ENCODE measurements around the gene TMEM156. TPM values are rescaled to one million over a fixed set of nuclear protein-coding genes. Genes with fewer than 3 reads are reported as not detected.

Gene TMEM156
- total RNA-seq, 4 donors from 2014 or later: 0.33 TPM; not detected in 3

DNA sequence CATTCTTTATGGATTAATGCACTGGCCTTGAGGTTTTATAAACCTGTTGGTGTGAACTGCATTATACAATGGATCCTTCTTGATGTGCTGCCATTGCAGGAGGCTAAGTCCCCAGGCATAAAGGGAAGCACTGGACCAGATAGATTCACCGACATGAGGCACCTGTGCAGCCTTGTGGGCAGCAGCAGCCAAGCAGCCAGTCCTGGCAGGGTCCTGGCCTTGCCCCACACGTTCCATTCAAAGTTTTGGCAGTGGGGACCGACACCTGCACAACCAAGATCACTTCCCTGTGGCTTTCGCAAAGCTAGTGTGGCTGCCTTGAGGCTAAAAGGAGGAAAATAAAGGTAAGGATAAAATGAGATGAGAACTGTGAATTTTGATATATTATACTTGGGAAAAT is 53.1 kb downstream of the TMEM156 start:
- Histone ChIP-seq H3K36me3 (no peaks in the 10 kb centered on the region), H3K27ac (no peak overlapping the region), H3K4me3 (replicated peaks in 1 of 3) (no peak overlapping the region), H3K27me3 (no peaks in the 10 kb centered on the region), H3K9me3 (no peaks in the 10 kb centered on the region), H3K4me1 (no peaks in the 10 kb centered on the region)
- TF ChIP-seq, protein P1, sequence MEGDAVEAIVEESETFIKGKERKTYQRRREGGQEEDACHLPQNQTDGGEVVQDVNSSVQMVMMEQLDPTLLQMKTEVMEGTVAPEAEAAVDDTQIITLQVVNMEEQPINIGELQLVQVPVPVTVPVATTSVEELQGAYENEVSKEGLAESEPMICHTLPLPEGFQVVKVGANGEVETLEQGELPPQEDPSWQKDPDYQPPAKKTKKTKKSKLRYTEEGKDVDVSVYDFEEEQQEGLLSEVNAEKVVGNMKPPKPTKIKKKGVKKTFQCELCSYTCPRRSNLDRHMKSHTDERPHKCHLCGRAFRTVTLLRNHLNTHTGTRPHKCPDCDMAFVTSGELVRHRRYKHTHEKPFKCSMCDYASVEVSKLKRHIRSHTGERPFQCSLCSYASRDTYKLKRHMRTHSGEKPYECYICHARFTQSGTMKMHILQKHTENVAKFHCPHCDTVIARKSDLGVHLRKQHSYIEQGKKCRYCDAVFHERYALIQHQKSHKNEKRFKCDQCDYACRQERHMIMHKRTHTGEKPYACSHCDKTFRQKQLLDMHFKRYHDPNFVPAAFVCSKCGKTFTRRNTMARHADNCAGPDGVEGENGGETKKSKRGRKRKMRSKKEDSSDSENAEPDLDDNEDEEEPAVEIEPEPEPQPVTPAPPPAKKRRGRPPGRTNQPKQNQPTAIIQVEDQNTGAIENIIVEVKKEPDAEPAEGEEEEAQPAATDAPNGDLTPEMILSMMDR (IDR thresholded peaks at IDR 0.05): no peak
- TF ChIP-seq POLR2A (IDR thresholded peaks at IDR 0.05): no peak
- 87 to 94% methylated on average over 4 of the region's 4 CpGs for WGBS, 2 donors
- intact Hi-C loops (cut with DNase I): no loop called here
- no peak for DNase-seq

DNA sequence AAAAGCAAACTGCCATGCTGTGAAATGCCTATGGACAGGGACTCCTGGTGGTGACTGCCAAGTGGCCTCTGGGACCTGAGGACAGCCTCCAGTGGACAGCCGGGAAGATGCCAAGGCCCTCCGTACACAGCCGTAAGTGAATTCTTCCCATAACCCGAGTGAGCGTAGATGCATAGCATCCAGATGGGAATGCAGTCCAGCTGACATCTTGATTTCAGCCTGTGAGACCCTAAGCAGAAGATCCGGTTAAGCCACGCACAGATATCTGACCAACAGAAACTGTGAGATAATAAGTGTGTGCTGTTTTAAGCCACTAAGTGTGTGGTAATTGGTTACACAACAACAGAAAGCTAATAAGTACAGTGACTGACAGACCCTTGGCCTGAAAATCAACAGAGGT is 55.9 kb downstream of the TMEM156 start:
- WGBS, 2 donors: 90 to 91% methylated on average over 7 of the region's 7 CpGs
- DNase-seq: no peak
- no peak overlapping the region for H3K4me3 ChIP-seq (replicated peaks in 1 of 3)
- H3K27ac ChIP-seq: no peak overlapping the region
- no peaks in the 10 kb centered on the region for H3K27me3 ChIP-seq
- H3K9me3 ChIP-seq: no peaks in the 10 kb centered on the region
- H3K4me1 ChIP-seq: no peaks in the 10 kb centered on the region
- intact Hi-C loops (cut with DNase I): no loop called here
- no peaks in the 10 kb centered on the region for H3K36me3 ChIP-seq
- TF ChIP-seq, protein P1 (IDR thresholded peaks at IDR 0.05): no peak
- no peak for TF ChIP-seq POLR2A (IDR thresholded peaks at IDR 0.05)

DNA sequence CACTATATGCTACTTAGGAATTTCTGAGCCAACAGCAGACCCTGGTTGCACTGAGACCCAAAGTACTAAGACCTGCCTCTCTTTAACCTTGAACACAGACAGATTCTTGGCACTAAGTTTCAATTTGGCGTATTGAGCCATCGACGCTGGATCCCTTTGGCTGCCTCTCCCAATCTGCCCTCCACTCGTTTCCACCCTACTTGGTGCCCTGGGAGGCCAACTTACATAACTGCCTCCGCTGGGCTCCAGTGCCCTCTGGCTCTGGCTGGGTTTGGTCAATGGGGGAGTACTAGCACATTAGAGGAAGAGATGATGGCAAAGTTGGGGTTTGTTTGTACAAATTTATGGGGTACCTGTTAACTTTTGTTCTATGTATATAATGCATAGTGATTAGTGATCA is 63.5 kb downstream of the TMEM156 start:
- no peak overlapping the region for H3K27ac ChIP-seq
- intact Hi-C loops (cut with DNase I): no loop called here
- no peaks in the 10 kb centered on the region for H3K9me3 ChIP-seq
- DNase-seq: no peak
- no peaks in the 10 kb centered on the region for H3K4me1 ChIP-seq
- H3K27me3 ChIP-seq: no peaks in the 10 kb centered on the region
- WGBS, 2 donors: 87 to 95% methylated on average over 5 of the region's 5 CpGs
- H3K4me3 ChIP-seq (replicated peaks in 1 of 3): no peak overlapping the region
- H3K36me3 ChIP-seq: no peaks in the 10 kb centered on the region
- no peak for TF ChIP-seq POLR2A (IDR thresholded peaks at IDR 0.05)
- TF ChIP-seq, protein P1 (IDR thresholded peaks at IDR 0.05): no peak

DNA sequence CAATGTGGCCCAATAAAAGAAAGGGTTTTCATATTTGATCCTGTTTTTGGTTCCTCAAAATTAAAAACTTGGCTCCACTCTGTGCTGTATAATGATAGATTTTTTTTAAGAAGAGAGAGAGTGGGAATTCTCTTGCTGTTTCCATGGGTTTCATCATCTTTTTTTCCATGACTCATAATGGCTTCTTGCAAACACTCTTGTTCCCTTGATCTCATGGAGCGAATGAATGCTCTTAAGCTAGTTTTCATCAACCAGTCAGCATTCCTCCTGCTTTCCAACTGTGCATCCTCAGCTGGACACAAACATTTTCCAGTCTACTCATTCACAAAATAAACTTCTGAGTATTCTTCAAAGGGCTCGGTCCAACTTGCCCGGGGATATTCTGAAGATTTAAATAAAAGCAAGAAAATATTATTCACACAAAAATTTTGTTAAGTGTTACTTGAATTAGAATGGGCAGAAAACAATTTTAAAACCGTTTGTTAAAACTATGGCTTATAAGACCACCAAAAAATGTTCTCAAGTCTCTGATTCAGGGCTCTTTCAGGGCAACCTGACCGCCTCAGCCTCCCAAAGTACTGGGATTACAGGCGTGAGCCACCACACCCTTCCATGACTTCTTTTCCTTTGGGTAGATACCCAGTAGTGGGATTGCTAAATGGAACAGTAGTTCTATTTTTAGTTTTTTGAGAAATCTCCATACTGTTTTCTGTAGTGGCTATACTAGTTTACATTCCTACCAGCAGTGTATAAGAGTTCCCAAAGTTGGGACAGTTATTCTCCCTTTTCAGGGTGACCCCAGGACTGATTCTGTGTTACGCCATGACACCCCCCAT is 64.7 kb downstream of the TMEM156 start:
- no peaks in the 10 kb centered on the region for H3K36me3 ChIP-seq
- intact Hi-C loops (cut with DNase I): no loop called here
- no peak overlapping the region for H3K27ac ChIP-seq
- no peaks in the 10 kb centered on the region for H3K9me3 ChIP-seq
- no peak for TF ChIP-seq POLR2A (IDR thresholded peaks at IDR 0.05)
- TF ChIP-seq, protein P1 (IDR thresholded peaks at IDR 0.05): no peak
- no peak for DNase-seq
- H3K4me3 ChIP-seq (replicated peaks in 1 of 3): no peak overlapping the region
- 86 to 88% methylated on average over 7 of the region's 7 CpGs for whole genome bisulfite sequencing, 2 donors
- no peaks in the 10 kb centered on the region for H3K27me3 ChIP-seq
- no peaks in the 10 kb centered on the region for H3K4me1 ChIP-seq

DNA sequence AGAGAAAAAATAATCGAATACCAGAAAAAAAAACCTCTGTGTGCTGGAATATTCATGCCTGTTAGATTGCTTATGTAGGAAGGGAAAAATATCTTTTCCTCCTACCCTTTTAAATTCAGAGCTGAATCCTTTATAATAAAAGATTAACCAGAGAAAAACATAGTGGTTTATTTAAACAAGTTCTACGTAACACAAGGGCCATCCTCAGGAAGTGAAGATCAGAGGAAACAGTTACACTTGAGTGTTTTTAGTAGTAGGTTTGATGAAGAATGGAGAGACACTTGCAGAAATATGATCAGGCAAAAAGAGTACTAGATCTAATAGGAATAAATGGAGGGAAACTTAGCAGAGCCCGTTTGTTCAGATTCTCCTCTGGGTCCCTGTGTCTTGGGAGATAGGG is 66.3 kb downstream of the TMEM156 start:
- no peaks in the 10 kb centered on the region for H3K36me3 ChIP-seq
- intact Hi-C loops (cut with DNase I): no loop called here
- no peak for DNase-seq
- H3K4me3 ChIP-seq (replicated peaks in 1 of 3): no peak overlapping the region
- no peak overlapping the region for H3K27ac ChIP-seq
- H3K27me3 ChIP-seq: no peaks in the 10 kb centered on the region
- H3K4me1 ChIP-seq: no peaks in the 10 kb centered on the region
- 66 to 74% methylated on average over 3 of the region's 3 CpGs for whole genome bisulfite sequencing, 2 donors
- TF ChIP-seq POLR2A (IDR thresholded peaks at IDR 0.05): no peak
- TF ChIP-seq, protein P1 (IDR thresholded peaks at IDR 0.05): no peak
- no peaks in the 10 kb centered on the region for H3K9me3 ChIP-seq
